GM23338 (cell line): Measurements from ENCODE around the gene PHTF1. TPM values are rescaled to one million over a fixed set of nuclear protein-coding genes. Genes with fewer than 3 reads are reported as not detected.

Source experiments
- ATAC-seq: fragments of 200-7000 bp; cut with Tn5 transposase; 3 replicates; pipeline ENCODE4 v1.9.1; 2020
- DNase-seq: peaks from one replicate; pipeline ENCODE4 v3.0.0-alpha.2; 2015; ENCODE audit warnings: low spot score
- H2AFZ ChIP-seq: fragments of 200-600 bp; sonication (generic); 2 replicates; pipeline ENCODE4 v1.8.0; 2016; ENCODE audit warnings: antibody characterized with exemption, mild to moderate bottlenecking, moderate library complexity
- H3F3A ChIP-seq: fragments of 200-600 bp; sonication (generic); replicated peaks from 2 replicates; pipeline ENCODE4 v1.8.0; 2017; ENCODE audit warnings: antibody characterized with exemption, mixed run types, low read depth
- H3K27ac ChIP-seq: fragments of 200-600 bp; sonication (generic); 2 replicates; pipeline ENCODE4 v1.6.1; 2016; ENCODE audit warnings: low read depth
- H3K27me3 ChIP-seq: fragments of 200-600 bp; sonication (generic); 2 replicates; pipeline ENCODE4 v1.8.0; 2016; ENCODE audit warnings: mild to moderate bottlenecking, mixed run types, moderate library complexity; ENCODE audit not compliant: insufficient read depth
- H3K36me3 ChIP-seq: fragments of 200-600 bp; sonication (generic); 2 replicates; pipeline ENCODE4 v1.8.0; 2016; ENCODE audit warnings: mild to moderate bottlenecking; ENCODE audit not compliant: insufficient read depth
- H3K4me1 ChIP-seq: fragments of 200-600 bp; sonication (generic); 2 replicates; pipeline ENCODE4 v1.8.0; 2016; ENCODE audit warnings: mild to moderate bottlenecking, moderate library complexity; ENCODE audit not compliant: insufficient read depth
- H3K4me2 ChIP-seq: fragments of 200-600 bp; sonication (generic); 2 replicates; pipeline ENCODE4 v1.7.1; 2017; ENCODE audit warnings: mixed run types
- H3K4me3 ChIP-seq: fragments of 200-600 bp; sonication (generic); 2 replicates; pipeline ENCODE4 v1.6.1; 2016; ENCODE audit warnings: mixed run types
- H3K79me2 ChIP-seq: fragments of 200-600 bp; sonication (generic); replicated peaks from 2 replicates; pipeline ENCODE4 v1.8.0; 2017; ENCODE audit warnings: mild to moderate bottlenecking; ENCODE audit not compliant: insufficient read depth
- H3K9me2 ChIP-seq: fragments of 200-600 bp; sonication (generic); 2 replicates; pipeline ENCODE4 v1.8.0; 2017; ENCODE audit not compliant: insufficient read depth
- H4K20me1 ChIP-seq: fragments of 200-600 bp; sonication (generic); replicated peaks from 2 replicates; pipeline ENCODE4 v1.8.0; 2017; ENCODE audit warnings: mild to moderate bottlenecking; ENCODE audit not compliant: insufficient read depth
- H3K27ac Mint-ChIP-seq: 2 replicates; pipeline ENCODE4 v1.8.0; 2020; ENCODE audit warnings: inconsistent platforms, mild to moderate bottlenecking, moderate library complexity, mixed read lengths
- H3K27me3 Mint-ChIP-seq: 3 replicates; pipeline ENCODE4 v1.8.0; 2022; ENCODE audit warnings: low read depth, mild to moderate bottlenecking, moderate library complexity, mixed read lengths, inconsistent platforms; ENCODE audit not compliant: insufficient read depth, poor library complexity
- H3K36me3 Mint-ChIP-seq: 3 replicates; pipeline ENCODE4 v1.8.0; 2021; ENCODE audit warnings: low read depth, mild to moderate bottlenecking, inconsistent platforms, moderate library complexity, mixed read lengths
- H3K4me1 Mint-ChIP-seq: 3 replicates; pipeline ENCODE4 v1.8.0; 2020; ENCODE audit warnings: mild to moderate bottlenecking, inconsistent platforms, mixed read lengths
- H3K4me3 Mint-ChIP-seq: 3 replicates; pipeline ENCODE4 v1.8.0; 2021; ENCODE audit warnings: moderate library complexity, mild to moderate bottlenecking, inconsistent platforms, mixed read lengths
- H3K9me3 Mint-ChIP-seq: 3 replicates; pipeline ENCODE4 v1.8.0; 2020; ENCODE audit warnings: moderate library complexity, mild to moderate bottlenecking, inconsistent platforms, mixed read lengths
- CREB1 ChIP-seq: fragments of 250-450 bp; sonication (Bioruptor Pico); IDR thresholded peaks from 2 replicates; pipeline ENCODE4 v1.5.0; 2020; ENCODE audit warnings: low read depth, mild to moderate bottlenecking, moderate library complexity
- EZH2 ChIP-seq: fragments of 200-600 bp; sonication (generic); IDR thresholded peaks from one replicate; pipeline ENCODE4 v1.8.0; 2017; ENCODE audit warnings: antibody characterized with exemption, mild to moderate bottlenecking, low read depth; ENCODE audit not compliant: unreplicated experiment
- JUNB ChIP-seq: IDR thresholded peaks from one replicate; pipeline ENCODE4 v1.6.1; 2016; ENCODE audit warnings: antibody characterized with exemption; ENCODE audit not compliant: unreplicated experiment
- NANOG ChIP-seq: IDR thresholded peaks from 2 replicates; pipeline ENCODE4 v1.6.1; 2016; ENCODE audit warnings: antibody characterized with exemption, borderline replicate concordance
- STAT1 ChIP-seq: IDR thresholded peaks from one replicate; pipeline ENCODE4 v1.6.1; 2016; ENCODE audit warnings: antibody characterized with exemption; ENCODE audit not compliant: unreplicated experiment
- ZNF331 ChIP-seq: fragments of 250-450 bp; sonication (Bioruptor Pico); IDR thresholded peaks from 2 replicates; pipeline ENCODE4 v1.5.0; 2020; ENCODE audit warnings: low read depth, mild to moderate bottlenecking, moderate library complexity
- polyA plus RNA-seq: library from polyadenylated mRNA; unstranded; fragments of >200 nt; fragmentation: Nextera tagmentation; extraction: Ambion mirVana; gene quantifications from 2 replicates; pipeline ENCODE4 v1.2.1, GENCODE V29; 2016
- total RNA-seq: library from RNA; depleted of rRNA; stranded (reverse); fragments of >200 nt; shearing (Covaris generic); gene quantifications from 2 replicates; pipeline ENCODE4 v1.2.3, GENCODE V29; 2014
- TF ChIP-seq, protein P1 (sequence below): fragments of 250-450 bp; sonication (Bioruptor Pico); IDR thresholded peaks from 2 replicates; pipeline ENCODE4 v1.5.0; 2020; ENCODE audit warnings: mild to moderate bottlenecking, moderate library complexity
- TF ChIP-seq, protein P2 (sequence below): IDR thresholded peaks from 2 replicates; pipeline ENCODE4 v1.6.1; 2016; ENCODE audit warnings: antibody characterized with exemption

Gene PHTF1
- total and polyA plus RNA-seq, 2 experiments from 2014 or later, result 19.1 to 21.6 TPM

DNA sequence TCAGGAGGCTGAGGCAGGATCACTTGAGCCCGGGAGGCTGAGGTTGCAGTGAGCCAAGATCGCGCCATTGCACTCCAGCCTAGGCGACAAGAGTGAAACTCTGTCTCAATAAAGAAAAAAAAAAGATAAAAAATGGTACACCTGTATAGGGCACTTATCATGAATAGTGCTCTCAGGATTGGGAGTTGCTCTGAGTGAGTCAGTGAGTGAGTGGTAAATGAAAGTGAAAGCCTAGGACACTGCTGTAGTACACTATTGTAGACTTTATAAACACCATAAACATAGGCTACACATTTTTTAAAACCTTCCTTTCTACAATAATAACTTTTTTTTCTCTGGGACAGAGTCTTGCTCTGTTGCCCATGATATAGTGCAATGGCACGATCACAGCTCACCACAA, 16.8 kb downstream of the PHTF1 start (continued):
- TF ChIP-seq, protein P1, sequence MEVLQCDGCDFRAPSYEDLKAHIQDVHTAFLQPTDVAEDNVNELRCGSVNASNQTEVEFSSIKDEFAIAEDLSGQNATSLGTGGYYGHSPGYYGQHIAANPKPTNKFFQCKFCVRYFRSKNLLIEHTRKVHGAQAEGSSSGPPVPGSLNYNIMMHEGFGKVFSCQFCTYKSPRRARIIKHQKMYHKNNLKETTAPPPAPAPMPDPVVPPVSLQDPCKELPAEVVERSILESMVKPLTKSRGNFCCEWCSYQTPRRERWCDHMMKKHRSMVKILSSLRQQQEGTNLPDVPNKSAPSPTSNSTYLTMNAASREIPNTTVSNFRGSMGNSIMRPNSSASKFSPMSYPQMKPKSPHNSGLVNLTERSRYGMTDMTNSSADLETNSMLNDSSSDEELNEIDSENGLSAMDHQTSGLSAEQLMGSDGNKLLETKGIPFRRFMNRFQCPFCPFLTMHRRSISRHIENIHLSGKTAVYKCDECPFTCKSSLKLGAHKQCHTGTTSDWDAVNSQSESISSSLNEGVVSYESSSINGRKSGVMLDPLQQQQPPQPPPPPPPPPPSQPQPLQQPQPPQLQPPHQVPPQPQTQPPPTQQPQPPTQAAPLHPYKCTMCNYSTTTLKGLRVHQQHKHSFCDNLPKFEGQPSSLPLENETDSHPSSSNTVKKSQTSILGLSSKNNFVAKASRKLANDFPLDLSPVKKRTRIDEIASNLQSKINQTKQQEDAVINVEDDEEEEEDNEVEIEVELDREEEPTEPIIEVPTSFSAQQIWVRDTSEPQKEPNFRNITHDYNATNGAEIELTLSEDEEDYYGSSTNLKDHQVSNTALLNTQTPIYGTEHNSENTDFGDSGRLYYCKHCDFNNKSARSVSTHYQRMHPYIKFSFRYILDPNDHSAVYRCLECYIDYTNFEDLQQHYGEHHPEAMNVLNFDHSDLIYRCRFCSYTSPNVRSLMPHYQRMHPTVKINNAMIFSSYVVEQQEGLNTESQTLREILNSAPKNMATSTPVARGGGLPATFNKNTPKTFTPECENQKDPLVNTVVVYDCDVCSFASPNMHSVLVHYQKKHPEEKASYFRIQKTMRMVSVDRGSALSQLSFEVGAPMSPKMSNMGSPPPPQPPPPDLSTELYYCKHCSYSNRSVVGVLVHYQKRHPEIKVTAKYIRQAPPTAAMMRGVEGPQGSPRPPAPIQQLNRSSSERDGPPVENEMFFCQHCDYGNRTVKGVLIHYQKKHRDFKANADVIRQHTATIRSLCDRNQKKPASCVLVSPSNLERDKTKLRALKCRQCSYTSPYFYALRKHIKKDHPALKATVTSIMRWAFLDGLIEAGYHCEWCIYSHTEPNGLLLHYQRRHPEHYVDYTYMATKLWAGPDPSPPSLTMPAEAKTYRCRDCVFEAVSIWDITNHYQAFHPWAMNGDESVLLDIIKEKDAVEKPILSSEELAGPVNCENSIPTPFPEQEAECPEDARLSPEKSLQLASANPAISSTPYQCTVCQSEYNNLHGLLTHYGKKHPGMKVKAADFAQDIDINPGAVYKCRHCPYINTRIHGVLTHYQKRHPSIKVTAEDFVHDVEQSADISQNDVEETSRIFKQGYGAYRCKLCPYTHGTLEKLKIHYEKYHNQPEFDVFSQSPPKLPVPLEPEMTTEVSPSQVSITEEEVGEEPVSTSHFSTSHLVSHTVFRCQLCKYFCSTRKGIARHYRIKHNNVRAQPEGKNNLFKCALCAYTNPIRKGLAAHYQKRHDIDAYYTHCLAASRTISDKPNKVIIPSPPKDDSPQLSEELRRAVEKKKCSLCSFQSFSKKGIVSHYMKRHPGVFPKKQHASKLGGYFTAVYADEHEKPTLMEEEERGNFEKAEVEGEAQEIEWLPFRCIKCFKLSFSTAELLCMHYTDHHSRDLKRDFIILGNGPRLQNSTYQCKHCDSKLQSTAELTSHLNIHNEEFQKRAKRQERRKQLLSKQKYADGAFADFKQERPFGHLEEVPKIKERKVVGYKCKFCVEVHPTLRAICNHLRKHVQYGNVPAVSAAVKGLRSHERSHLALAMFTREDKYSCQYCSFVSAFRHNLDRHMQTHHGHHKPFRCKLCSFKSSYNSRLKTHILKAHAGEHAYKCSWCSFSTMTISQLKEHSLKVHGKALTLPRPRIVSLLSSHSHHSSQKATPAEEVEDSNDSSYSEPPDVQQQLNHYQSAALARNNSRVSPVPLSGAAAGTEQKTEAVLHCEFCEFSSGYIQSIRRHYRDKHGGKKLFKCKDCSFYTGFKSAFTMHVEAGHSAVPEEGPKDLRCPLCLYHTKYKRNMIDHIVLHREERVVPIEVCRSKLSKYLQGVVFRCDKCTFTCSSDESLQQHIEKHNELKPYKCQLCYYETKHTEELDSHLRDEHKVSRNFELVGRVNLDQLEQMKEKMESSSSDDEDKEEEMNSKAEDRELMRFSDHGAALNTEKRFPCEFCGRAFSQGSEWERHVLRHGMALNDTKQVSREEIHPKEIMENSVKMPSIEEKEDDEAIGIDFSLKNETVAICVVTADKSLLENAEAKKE, result no peak
- no peak for TF ChIP-seq STAT1
- TF ChIP-seq CREB1 (CRISPR knock-in tag), result no peak

DNA sequence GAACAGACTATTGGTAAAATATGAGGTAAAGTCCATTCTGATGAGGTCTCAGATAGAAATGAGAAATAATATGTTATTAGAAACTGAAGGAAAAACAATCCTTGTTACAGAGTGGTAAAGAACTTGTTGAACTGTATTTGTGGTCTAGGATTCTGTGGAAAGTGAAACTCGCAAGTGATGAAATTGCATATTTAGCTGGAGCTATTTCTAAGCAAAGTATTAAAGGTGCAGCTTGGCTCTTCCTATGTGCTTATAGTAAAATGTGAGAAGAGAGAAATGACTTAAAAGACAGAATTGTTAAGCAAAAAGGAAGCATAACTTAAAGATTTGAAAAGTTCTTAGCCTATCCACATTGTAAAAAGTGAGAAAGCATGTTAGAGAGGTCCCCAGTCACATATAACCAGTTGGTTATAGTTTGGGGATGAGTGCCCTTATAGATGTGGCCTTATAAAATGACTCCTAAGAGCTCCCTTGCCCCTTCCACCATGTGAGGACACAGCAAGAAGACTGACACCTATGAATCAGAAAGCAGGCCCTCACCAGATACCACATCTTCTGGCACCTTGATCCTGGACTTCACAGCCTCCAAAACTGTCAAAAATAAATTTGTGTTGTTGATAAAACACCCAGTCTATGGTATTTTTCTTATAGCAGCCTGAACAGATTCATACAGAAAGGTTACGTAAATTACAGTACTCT, 24.8 kb downstream of the PHTF1 start:
- no peaks in the 10 kb centered on the region for H3K27me3 Mint-ChIP-seq
- DNase-seq (no peak), ATAC-seq (no peak)
- peaks cover 26% of the 10 kb centered on the region for H3K36me3 Mint-ChIP-seq
- H3K36me3 ChIP-seq, result peaks cover 2% of the 10 kb centered on the region; the same call in 1 of the 2 replicates
- no peaks in the 10 kb centered on the region for H3K79me2 ChIP-seq
- H3K4me2 ChIP-seq, result no peak overlapping the region
- H3K9me3 Mint-ChIP-seq, result no peaks in the 10 kb centered on the region
- no peak overlapping the region for H3K27ac ChIP-seq
- H3K4me1 ChIP-seq, result no peaks in the 10 kb centered on the region
- no peak overlapping the region for H3K4me3 Mint-ChIP-seq
- no peaks in the 10 kb centered on the region for H3K27me3 ChIP-seq
- no peak overlapping the region for H3K27ac Mint-ChIP-seq
- 0 out of 3 replicates have a peak, but pooled peaks cover 2% of the 10 kb centered on the region for H3K4me1 Mint-ChIP-seq
- no peak overlapping the region for H3K4me3 ChIP-seq
- H3F3A ChIP-seq, result no peaks in the 10 kb centered on the region
- no peaks in the 10 kb centered on the region; the same call in none of the 2 replicates for H4K20me1 ChIP-seq
- no peak overlapping the region for H2AFZ ChIP-seq
- H3K9me2 ChIP-seq, result no peaks in the 10 kb centered on the region
- TF ChIP-seq CREB1 (CRISPR knock-in tag), result no peak
- TF ChIP-seq, protein P1, result no peak
- no peak for TF ChIP-seq JUNB
- TF ChIP-seq ZNF331 (CRISPR knock-in tag), result no peak
- TF ChIP-seq EZH2, result no peak
- TF ChIP-seq, protein P2, sequence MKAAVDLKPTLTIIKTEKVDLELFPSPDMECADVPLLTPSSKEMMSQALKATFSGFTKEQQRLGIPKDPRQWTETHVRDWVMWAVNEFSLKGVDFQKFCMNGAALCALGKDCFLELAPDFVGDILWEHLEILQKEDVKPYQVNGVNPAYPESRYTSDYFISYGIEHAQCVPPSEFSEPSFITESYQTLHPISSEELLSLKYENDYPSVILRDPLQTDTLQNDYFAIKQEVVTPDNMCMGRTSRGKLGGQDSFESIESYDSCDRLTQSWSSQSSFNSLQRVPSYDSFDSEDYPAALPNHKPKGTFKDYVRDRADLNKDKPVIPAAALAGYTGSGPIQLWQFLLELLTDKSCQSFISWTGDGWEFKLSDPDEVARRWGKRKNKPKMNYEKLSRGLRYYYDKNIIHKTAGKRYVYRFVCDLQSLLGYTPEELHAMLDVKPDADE, result no peak
- TF ChIP-seq NANOG, result no peak
